Measurements from ENCODE around the gene TMEM184B. TPM values are rescaled to one million over a fixed set of nuclear protein-coding genes. Genes with fewer than 3 reads are reported as not detected.

TMEM184B gene
- total and polyA plus RNA-seq, 10 of the 15 experiments (the other 5 are each of a cell fraction or from before 2014, with no cell fraction given) = 0.56 to 22.4 (median 7.9) TPM

GRCh38 chr22:38290347-38290746, 17.5 kb upstream of the TMEM184B start (continued):
- no peak for TF ChIP-seq ZNF687 (IDR thresholded peaks at IDR 0.05)

- Histone ChIP-seq H3K4me1 (ENCODE audit: control insufficient read depth, insufficient read depth, low read length) (no peaks in the 10 kb centered on the region), H2AFZ (ENCODE audit: control insufficient read depth, low read depth, low read length) (no peak overlapping the region), H3K4me2 (ENCODE audit: control insufficient read depth, insufficient read depth) (no peak overlapping the region), H3K9me3 (replicated peaks; ENCODE audit: control insufficient read depth, insufficient read depth, low read length) (no peaks in the 10 kb centered on the region), H3K79me2 (ENCODE audit: control insufficient read depth, insufficient read depth, low read length) (no peaks in the 10 kb centered on the region), H4K20me1 (ENCODE audit: control insufficient read depth, insufficient read depth) (no peaks in the 10 kb centered on the region), H3K4me3 (no peak overlapping the region), H3K9ac (ENCODE audit: control insufficient read depth, insufficient read depth, low read length) (no peak overlapping the region), H3K36me3 (ENCODE audit: control insufficient read depth in 2 of 2, insufficient read depth in 2 of 2, low read length in 1 of 2) (peaks cover 2 to 11% of the 10 kb centered on the region in 2 experiments; a peak in 3 of 4 replicates), H3K27me3 (replicated peaks in 1 of 2; ENCODE audit: control insufficient read depth in 2 of 2, insufficient read depth in 2 of 2, low read length in 1 of 2) (no peaks in the 10 kb centered on the region), H3K27ac (ENCODE audit: control insufficient read depth, insufficient read depth) (no peak overlapping the region)
- ChIA-PET SMC1A (ENCODE audit: uncharacterized antibody, unreplicated experiment) (interaction anchor here (1.2 kb wide), 1 partner anchor 105 kb away, joined by 3 read pairs; no protein-coding TSS in a partner anchor), POLR2A (interaction anchor here (0.5 kb wide), 1 partner anchor 302 kb away, joined by 3 read pairs; no protein-coding TSS in a partner anchor), CTCF (interaction anchor here (1.2 kb wide), 2 partner anchors 9 to 17 kb away, joined by 3 read pairs; partner anchors contain the start of gene TMEM184B), RAD21 (ENCODE audit: unreplicated experiment) (no interaction called here)
- BruUV-seq (replicated peaks) = no TSS peak
- ATAC-seq (no peak), FAIRE-seq (no peak), DNase-seq (ENCODE audit: low read depth, low spot score) (no peak)
- intact Hi-C loops (cut with micrococcal nuclease; ENCODE audit: unreplicated experiment) = loop anchor here (10.0 kb wide), 1 partner anchor 285 kb away; the partner anchor contains the start of gene DMC1
- in situ Hi-C loops (cut with MboI) = no loop called here
- 99% methylated on average over 12 of the region's 12 CpGs for WGBS (ENCODE audit: insufficient coverage, insufficient replicate concordance, low lambda C conversion rate, missing lambda C conversion rate)
- TF ChIP-seq NRF1 (conservative IDR thresholded peaks at IDR 0.05; ENCODE audit: low read depth, low read length) (no peak), POLR2A (IDR thresholded peaks at IDR 0.05; ENCODE audit: low read depth, low read length) (peak; percentile 39), STAT1 (conservative IDR thresholded peaks at IDR 0.05) (no peak)
Measured at GRCh38 chr22:38289583-38290082, 16.8 kb upstream of the TMEM184B start.

Data from GM12878 (cell line).